Right lobe of liver (tissue), 4 donors: ENCODE measurements around the gene C11orf87.

Source experiments
- CTCF ChIP-seq, 4 donors: fragments of 200-600 bp in 3 of 4; fragments of 450-650 bp in 1 of 4; IDR thresholded peaks; one replicate each; pipeline versions ENCODE4 v1.5.1 to v1.8.0; 2016 to 2022; ENCODE audit warnings: antibody characterized with exemption in 4 of 4, mild to moderate bottlenecking in 2 of 4
- POLR2A ChIP-seq: fragments of 450-650 bp; IDR thresholded peaks from one replicate; pipeline ENCODE4 v1.6.1; 2017; ENCODE audit warnings: antibody characterized with exemption, mild to moderate bottlenecking
- donor health status: DM: no; HTN: no; CAD: no.
- donor health status: DM: no; HTN: no; CAD: no.
- donor health status: DM: no; HTN: yes; CAD: no.

DNA sequence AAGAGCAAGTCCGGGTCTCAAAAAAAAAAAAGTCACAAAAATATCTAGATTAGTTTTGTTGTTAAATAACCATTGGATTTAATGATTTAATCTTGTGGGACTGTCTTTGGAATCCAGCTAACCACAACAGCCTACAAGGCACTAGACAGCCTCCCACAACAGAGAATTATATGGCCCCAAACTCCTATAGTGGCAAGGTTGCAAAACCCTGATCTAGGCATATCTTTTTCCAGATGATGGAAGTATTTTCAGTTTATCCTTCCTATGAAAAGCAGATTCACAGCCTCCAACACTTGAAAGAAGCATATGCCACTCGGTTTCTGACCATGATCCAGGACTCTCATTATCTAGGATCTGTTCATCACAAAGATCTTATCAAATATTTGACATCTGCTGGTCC is 5.4 kb upstream of the C11orf87 start:
- TF ChIP-seq POLR2A (no peak), CTCF (IDR thresholded peaks at IDR 0.05) (no peak)
